Heart left ventricle (tissue), 16 donors: ENCODE results near the gene RNF150. TPM values are rescaled to one million over a fixed set of nuclear protein-coding genes. Genes with fewer than 3 reads are reported as not detected.

ENCODE experiments used
- ATAC-seq, 4 donors: fragments of 200-7000 bp; cut with Tn5 transposase; one replicate each; pipeline ENCODE4 v1.9.1; 2020 to 2022; ENCODE audit warnings: moderate library complexity in 4 of 4, mild to moderate bottlenecking in 3 of 4, moderate number of reproducible peaks in 1 of 4
- DNase-seq, 5 donors: peaks; one replicate each; pipeline ENCODE4 v3.0.0-alpha.2; 2020
- H3K27ac ChIP-seq, 12 donors: fragments of 200-600 bp; sonication (generic) in 4 of 12; one replicate each; pipeline versions ENCODE4 v1.5.0 to v1.8.0; 2016 to 2022; ENCODE audit warnings: mild to moderate bottlenecking in 2 of 12
- H3K27me3 ChIP-seq, 9 donors: fragments of 200-600 bp; sonication (generic) in 2 of 9; one replicate each; pipeline versions ENCODE4 v1.5.1 to v1.8.0; 2016 to 2022; ENCODE audit warnings: mild to moderate bottlenecking in 3 of 9
- H3K36me3 ChIP-seq, 9 donors: fragments of 200-600 bp; sonication (generic) in 2 of 9; one replicate each; pipeline versions ENCODE4 v1.5.0 to v1.8.0; 2018 to 2022; ENCODE audit warnings: mild to moderate bottlenecking in 2 of 9
- H3K4me1 ChIP-seq, 12 donors: fragments of 200-600 bp; sonication (generic) in 4 of 12; one replicate each; pipeline versions ENCODE4 v1.5.0 to v1.8.0; 2016 to 2022; ENCODE audit warnings: mild to moderate bottlenecking in 3 of 12
- H3K4me3 ChIP-seq, 12 donors: fragments of 200-600 bp; sonication (generic) in 4 of 12; one replicate each; pipeline versions ENCODE4 v1.5.0 to v1.8.0; 2017 to 2022; ENCODE audit warnings: mild to moderate bottlenecking in 9 of 12, moderate library complexity in 4 of 12
- H3K9me3 ChIP-seq, 12 donors: fragments of 200-600 bp; sonication (generic) in 4 of 12; one replicate each; pipeline versions ENCODE4 v1.5.0 to v1.8.0; 2016 to 2022; ENCODE audit warnings: mild to moderate bottlenecking in 1 of 12
- CTCF ChIP-seq, 12 donors: fragments of 200-600 bp; sonication (generic) in 4 of 12; IDR thresholded peaks; one replicate each; pipeline versions ENCODE4 v1.5.0 to v1.8.0; 2018 to 2022; ENCODE audit warnings: antibody characterized with exemption in 12 of 12, mild to moderate bottlenecking in 5 of 12
- POLR2A ChIP-seq, 2 donors: fragments of 450-650 bp; IDR thresholded peaks; one replicate each; pipeline ENCODE4 v1.6.1; 2017; ENCODE audit warnings: antibody characterized with exemption in 2 of 2, mild to moderate bottlenecking in 2 of 2, moderate library complexity in 2 of 2
- WGBS, 4 donors: extraction: QIAGEN DNeasy Blood & Tissue Kit in 2 of 4; methylation state at CpG; one replicate each; pipeline versions ENCODE4 v1.1.5 to v1.1.7; 2013 to 2018; 5-methylcytosine and 5-hydroxymethylcytosine counted together
- intact Hi-C, 10 donors: fragments of 100-400 bp; cut with DNase I; formaldehyde crosslinking; loops; one replicate each; pipeline versions ENCODE4 v1.11.1 to v1.14.2; 2022
- polyA plus RNA-seq, 2 donors: library from polyadenylated mRNA; stranded (reverse); fragments of 200-250 nt; gene quantifications; one replicate each; pipeline ENCODE4 v1.2.3, GENCODE V29; 2013
- total RNA-seq, 9 donors: library from RNA; depleted of rRNA in 2 of 9; stranded (reverse); fragments of >200 nt in 2 of 9; fragmentation: NEBNext Ultra II Directional in 3 of 9; extraction: Animal tissue kit (Norgen Biotek cat#: 25700) in 3 of 9; gene quantifications; one replicate each; pipeline versions ENCODE4 v1.1.0 to v1.2.4, GENCODE V29; 2016 to 2023
- donor health status: ischemic (EF 13 %, LVEDD 7.1; RV severe dilation, severe dysfunction).
- donor health status: healthy with polysubstance abuse.
- donor health status: DM: no; HTN: yes; CAD: no.
- donor health status: DM: no; HTN: no; CAD: no.
- donor health status: ischemic (EF 25% LVEDD 6.9; RV normal size, moderate dysfunction).
- donor health status: ischemic (EF 25% LVEDD 5.7; RV mildly dilated, moderate dysfunction).
- donor health status: healthy.
- donor health status: DM: yes; HTN: yes; CAD: no.
- donor health status: ischemic (EF 35%, LVEDD 5.7; RV mildly dilated, moderate dysfunction).
- donor health status: nonischemic (EF 11% LVEDD 7.7; RV severe dilation, severe dysfunction).
- donor health status: DM: yes; HTN: yes; CAD: no.
- donor health status: PGD.
- donor health status: ischemic (EF 29% LVEDD 5.4; RV normal size, mild dysfunction).
- donor health status: nonischemic (EF 23%, LVEDD 6.1; RV moderate dilation, normal function).

The RNF150 gene
- total and polyA plus RNA-seq, 11 donors = 11.9 to 146 (median 72.5) TPM

- H3K27ac ChIP-seq = no peak overlapping the region
- H3K27me3 ChIP-seq = no peaks in the 10 kb centered on the region
- no peaks in the 10 kb centered on the region for H3K36me3 ChIP-seq
- ATAC-seq (no peak), DNase-seq (no peak)
- peaks cover 0 to 17% (median 0%) of the 10 kb centered on the region in 12 donors for H3K9me3 ChIP-seq
- no peak for TF ChIP-seq POLR2A (IDR thresholded peaks at IDR 0.05)
- no peak for TF ChIP-seq CTCF (IDR thresholded peaks at IDR 0.05)
- intact Hi-C loops = loop anchor here in 4 of 10 donors (10.0 kb wide), 4 partner anchors 76 to 316 kb away; partner anchors contain the start of gene ELMOD2 (in 1 of the 4)
- H3K4me3 ChIP-seq = no peak overlapping the region
- H3K4me1 ChIP-seq = peaks cover 0 to 14% (median 4%) of the 10 kb centered on the region in 12 donors
- 92 to 98% (median 94%) methylated on average over 2 of the region's 2 CpGs for WGBS, 4 donors
These were observed 292.1 kb downstream of the RNF150 start for GRCh38 chr4:140841186-140841585.

- TF ChIP-seq CTCF (IDR thresholded peaks at IDR 0.05) (no peak), POLR2A (IDR thresholded peaks at IDR 0.05) (no peak)
- H3K9me3 ChIP-seq = peaks cover 0 to 17% (median 0%) of the 10 kb centered on the region in 12 donors
- H3K4me1 ChIP-seq = peaks cover 0 to 14% (median 4%) of the 10 kb centered on the region in 12 donors
- intact Hi-C loops = loop anchor here in 5 of 10 donors (5.0 to 10.0 kb wide), 5 partner anchors 75 to 403 kb away; partner anchors contain the start of gene ELMOD2 (in 1 of the 5)
- WGBS, 4 donors = 59 to 70% (median 65%) methylated on average over 4 of the region's 4 CpGs
- H3K27me3 ChIP-seq = no peaks in the 10 kb centered on the region
- H3K27ac ChIP-seq = peak overlapping the region in 4 of 12 donors; percentile 1 to 48 (median 24)
- H3K4me3 ChIP-seq = no peak overlapping the region
- DNase-seq (peak in 1 of 5 donors; percentile 25), ATAC-seq (peak in 1 of 4 donors; percentile 44)
- no peaks in the 10 kb centered on the region for H3K36me3 ChIP-seq
These were observed 293.1 kb downstream of the RNF150 start for GRCh38 chr4:140839888-140840790.

- ATAC-seq = no peak
- 68 to 81% (median 71%) methylated on average over 4 of the region's 4 CpGs for WGBS, 4 donors
- peak overlapping the region in 4 of 12 donors; percentile 1 to 48 (median 24) for H3K27ac ChIP-seq
These were observed 293.9 kb downstream of the RNF150 start for GRCh38 chr4:140839406-140839805.

More at GRCh38 chr4:140839406-140839805, 293.9 kb downstream of the RNF150 start:
- intact Hi-C loops = loop anchor here in 3 of 10 donors (5.0 to 10.0 kb wide), 2 partner anchors 75 to 402 kb away; no protein-coding TSS in a partner anchor
- H3K36me3 ChIP-seq = no peaks in the 10 kb centered on the region
- DNase-seq = no peak
- TF ChIP-seq CTCF (IDR thresholded peaks at IDR 0.05) (no peak), POLR2A (IDR thresholded peaks at IDR 0.05) (no peak)
- H3K9me3 ChIP-seq = peaks cover 0 to 14% (median 0%) of the 10 kb centered on the region in 12 donors
- H3K4me1 ChIP-seq = peaks cover 0 to 14% (median 4%) of the 10 kb centered on the region in 12 donors
- no peak overlapping the region for H3K4me3 ChIP-seq
- no peaks in the 10 kb centered on the region for H3K27me3 ChIP-seq
